CD4-positive, alpha-beta T cell treated with Interleukin-10 for 1 hour (primary cell): ENCODE measurements around the gene ALX3.
"Not testable (repeated sequence)": the region's sequence is repeated elsewhere in the genome, so short reads cannot be mapped to it uniquely, and the experiment has no call there.

Source experiments
- DNase-seq: peaks from one replicate; pipeline ENCODE4 v3.0.0-alpha.2; 2020

ALX3 gene

DNA sequence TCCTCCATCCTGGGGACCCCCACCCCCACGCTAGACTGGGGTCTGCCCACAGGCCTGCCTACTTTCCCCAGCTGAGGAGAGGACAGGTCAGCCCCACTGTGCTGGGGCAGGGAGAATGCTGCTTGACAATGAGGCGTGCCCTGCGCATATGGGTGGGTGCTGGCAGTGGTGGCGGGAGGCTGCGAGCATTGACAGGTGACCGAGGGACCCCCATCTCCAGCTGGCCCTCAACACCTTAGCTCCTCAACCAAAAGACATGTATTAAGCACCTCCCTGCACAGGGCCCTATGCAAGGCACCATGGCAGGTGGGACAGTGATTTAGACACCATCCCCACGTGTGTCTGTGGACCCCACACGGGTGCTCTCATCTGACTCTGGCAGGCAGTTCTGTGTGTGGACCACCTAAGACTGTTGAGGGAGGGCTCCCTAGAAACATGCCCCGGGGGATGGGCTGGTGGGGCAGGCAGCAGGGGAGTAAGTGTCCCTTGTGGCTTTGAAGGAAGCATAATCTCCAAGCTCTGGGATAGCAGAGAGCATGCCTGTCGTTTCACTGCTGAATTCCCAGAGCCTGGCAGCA lies 18.4 kb upstream of the ALX3 start:
- no peak for DNase-seq

DNA sequence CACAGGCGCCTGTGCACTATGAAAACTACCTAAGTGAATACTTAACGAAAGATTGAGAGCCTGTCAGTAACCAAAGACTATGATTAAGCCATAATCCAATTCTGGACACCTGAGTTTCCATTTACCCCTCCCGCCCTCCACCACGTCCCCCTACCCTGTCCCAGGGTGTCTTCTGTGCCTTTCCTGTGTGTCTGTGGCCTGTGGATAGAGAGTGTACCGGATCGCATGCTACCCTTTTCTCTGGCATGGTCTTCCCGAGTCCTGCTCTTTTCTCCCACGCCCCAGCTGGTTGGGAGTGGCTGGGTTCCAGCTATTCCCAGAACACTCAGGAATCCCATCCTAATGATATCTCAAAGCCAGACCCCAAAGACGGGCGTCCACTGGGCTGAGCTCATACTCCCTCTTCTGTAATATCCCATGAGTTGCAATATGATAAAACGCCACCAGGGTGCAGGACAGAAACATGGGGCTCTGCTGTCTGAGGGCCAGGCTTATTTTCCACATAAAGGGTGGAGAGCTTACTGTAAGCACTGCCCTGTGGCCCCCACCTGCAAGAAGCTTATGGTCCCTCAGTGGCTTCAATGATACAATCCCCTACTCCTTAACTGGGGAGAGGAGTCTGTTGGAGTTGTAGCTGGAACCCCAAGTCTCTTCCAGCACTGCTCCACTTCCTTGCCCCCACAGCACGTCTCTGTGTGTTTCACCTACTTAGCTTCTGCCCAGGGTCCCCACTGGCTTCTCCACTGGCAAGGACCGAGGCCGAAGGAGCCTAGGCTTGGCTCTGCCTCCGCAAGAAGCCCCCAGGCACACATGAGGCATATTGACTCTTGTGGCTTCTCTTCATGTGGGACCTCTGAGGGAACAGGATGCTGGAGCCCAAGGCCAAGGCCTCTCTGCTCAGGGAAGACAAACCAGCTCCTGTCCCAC lies 17.6 kb upstream of the ALX3 start:
- peak; percentile 56 for DNase-seq

DNA sequence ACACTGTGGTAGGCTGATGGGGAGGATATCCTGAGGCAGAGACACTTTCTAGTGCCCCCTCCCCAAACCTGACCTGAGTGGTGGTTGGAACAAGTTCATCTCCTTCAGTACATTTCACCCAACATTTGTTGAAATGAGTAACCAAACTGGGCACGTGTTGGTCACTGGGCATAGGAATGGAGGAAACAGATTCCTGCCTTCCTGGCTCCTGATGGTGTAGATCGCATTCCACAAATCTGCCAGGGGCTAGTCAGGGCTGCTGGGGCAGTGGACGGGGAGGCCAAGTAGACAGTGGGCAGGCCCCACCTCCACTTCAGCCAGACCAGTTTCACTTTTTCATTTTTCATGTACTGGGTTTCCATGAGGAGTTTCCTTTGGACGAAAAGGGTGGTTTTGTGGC lies 16.5 kb upstream of the ALX3 start:
- DNase-seq = no peak

DNA sequence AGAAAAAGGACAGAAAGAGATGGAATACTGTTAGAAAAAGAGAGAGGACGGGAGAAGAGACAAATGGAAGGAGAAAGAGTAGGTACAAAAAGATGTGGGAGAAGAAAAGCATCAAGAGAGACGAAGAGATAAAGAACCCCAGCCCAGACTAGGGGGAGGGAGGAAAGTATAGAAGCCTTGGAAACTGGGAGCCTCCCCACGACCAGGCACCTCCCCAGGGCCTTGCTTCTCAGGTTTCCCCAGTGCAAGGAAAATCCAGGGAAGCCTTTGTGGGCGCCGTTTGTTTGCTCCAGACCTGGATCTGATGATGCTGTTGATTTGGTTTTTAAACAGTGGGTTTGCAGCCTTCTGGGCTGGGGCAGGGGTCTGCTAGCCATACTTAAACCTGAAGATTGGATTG lies 15.2 kb upstream of the ALX3 start:
- no peak for DNase-seq

DNA sequence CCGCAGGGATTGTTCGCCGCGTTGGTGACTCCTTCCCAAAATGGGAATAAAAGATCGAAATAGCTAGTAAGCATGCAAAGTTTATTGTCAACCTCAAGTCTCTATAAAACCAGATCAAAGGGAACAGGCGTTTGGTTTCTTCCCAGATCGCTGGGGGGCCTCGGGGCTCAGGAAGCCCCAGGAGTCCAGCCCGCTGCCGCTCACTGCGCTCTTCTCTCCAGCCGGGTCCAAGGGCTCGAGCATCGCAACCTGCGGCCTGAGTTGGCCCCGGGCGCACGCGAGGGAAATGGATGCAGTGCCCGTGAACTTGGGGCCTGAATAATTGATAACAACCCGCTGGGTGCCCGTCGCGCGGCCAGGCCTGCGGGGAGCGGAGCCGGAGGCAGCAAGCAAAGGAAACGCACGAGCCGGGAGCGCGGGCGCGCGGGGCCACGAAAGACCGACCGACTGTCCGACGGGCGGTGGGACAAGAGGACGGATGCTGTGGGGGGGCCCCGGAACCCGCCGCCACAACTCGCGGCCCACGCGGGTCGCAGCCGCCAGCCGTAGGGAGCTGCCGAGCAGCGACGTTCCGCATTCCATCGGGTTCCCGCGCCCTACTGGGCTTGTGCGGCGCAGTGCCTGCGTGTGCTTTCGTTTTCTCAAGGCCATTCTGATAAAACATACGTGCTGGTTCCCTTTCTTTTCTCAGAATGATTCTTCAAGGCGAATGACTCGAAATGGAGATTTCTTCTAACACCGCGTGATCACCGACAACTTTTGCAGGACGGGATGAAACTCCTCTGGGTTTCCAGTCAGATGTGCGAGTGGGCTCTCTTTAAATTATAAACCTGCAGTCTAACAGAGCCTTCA lies 14.0 kb upstream of the ALX3 start:
- peak; percentile 22 for DNase-seq

DNA sequence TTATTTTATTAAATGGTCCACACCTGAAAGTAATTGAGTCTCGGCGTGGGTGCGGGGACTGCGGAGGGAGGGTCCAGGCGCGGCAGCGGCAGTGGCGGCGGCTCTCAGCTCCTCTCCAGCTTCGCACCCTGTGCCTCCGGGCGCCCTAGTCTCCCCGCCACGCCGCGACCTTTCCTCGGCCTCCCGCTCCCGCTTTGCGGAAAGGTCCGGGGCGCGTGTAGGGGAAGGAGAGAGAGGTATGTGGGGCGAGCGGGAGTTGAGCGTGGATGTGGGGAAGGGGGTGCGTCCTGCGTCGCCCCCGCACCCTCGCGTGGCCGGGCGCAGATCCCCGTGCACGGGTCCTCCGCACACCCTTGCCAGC lies 13.4 kb upstream of the ALX3 start:
- no peak for DNase-seq

DNA sequence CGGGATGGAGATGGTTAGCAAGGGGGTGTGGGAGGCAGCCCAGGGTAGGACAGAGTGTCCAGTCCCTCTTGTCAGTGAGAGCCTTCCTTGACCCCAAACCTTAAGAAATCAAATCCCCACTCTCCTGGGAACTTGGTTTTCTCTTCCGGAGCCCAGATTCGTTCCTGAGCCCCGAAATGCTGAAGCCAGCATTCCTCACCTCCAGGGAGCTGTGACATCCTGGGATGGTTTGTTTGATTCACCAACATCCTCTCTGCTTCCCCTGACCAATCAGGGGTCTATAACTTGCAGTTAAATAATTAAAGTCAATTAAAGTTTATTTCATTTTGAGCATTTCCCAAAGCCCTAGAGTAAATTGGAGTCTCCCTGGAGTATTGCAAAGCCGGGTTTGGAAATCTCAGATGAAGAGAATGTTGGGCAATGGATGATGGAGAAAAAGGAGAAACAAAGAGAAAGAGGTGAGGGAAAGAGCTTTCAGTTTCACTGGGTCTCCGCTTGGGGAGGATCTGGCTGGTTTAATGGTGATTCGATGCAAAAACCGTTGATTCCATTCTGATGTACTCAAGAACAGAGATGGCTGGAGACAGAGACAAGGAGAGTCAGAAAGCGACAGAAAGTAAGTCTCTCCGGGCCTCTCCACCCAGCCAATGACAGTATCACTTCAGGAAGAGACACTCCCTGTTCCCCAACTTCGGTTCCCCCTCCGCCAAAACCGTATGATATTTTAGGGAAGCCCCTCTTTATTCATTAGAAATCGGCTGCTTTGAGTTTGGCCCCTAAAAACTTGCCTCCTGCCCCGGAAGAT lies 12.8 kb upstream of the ALX3 start:
- no peak for DNase-seq

DNA sequence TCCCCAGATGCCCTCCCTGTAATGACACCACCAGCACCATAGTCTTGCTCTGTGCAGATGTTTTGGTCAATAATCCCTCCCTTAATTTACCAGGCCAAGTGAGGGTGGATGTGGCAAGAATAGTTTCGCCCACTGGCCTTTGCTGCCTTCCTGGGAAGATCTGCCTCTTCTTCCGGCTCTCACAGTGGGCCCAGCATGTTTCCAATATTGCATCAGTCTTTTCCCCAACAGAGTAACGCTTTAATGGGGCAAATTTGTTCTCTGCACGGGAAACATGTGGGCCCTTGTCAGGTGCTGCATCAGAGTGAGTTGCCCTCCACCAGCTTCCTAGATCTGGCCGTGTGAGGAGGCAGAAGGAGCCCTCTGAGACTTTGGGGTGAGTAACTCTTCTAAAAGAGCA lies 12.0 kb upstream of the ALX3 start:
- no peak for DNase-seq

DNA sequence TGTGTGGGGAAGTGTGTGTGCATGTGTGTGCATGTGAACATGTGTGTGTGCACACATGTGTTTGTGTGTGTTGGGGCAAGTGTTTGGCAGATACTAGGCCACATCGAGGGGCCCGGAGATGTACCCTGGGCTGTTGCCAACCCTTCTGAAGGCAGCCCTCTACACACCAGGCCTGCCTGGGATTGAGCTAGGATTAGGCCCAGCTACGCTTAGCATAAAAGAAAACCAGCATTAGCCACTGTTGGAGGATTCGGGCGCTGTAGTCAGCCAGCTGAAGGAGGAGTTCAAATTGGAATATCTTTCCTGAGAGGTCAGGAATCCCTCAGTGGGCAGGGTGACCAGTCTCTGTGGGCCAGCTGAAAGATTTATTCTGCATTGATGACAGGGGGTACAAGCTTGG lies 10.6 kb upstream of the ALX3 start:
- no peak for DNase-seq

DNA sequence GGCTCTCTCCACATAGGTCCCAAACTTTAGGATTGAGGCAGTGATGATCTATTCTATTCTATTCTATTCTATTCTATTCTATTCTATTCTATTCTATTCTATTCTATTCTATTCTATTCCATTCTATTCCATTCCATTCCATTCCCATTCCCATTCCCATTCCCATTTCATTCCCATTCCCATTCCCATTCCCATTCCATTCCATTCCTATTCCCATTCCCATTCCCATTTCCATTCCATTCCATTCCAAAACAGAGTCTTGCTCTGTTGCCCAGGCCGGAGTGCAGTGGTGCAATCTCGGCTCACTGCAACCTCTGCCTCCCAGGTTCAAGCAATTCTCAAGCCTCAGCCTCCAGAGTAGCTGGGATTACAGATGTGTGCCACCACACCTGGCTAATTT lies 9.5 kb upstream of the ALX3 start:
- DNase-seq = not testable (repeated sequence)

DNA sequence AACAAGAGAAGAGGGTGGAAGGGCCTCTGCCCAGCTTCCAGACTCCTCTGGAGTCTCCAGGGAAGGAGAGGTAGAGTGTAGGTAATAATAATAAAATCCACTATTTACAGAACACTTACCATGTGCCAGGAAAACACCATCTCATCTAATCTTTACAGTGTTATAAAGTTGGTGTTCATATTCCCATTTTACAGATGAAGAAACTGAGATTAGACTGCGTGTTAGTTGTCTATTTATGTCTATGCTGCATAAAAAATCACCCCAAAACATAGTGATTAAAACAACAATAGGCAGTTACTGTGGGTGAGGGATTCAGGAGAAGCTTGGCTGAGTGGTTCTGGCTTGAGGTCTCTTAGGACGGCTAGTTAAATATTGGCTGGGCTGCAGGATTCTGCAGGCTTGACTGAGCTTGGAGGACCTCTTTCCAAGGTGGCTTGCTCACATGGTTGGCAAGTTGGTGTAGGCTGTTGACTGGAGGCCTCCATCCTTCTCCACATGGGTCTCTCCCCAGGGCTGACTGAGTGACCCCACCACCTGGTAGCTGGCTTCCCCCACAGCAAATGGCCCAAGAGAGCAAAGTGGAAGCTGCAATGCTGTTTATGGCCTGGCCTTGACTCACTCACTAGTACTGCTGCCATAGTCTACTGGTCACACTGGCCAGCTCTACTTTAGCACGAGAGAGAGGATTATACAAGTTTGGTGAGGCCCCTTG lies 6.5 kb upstream of the ALX3 start:
- DNase-seq = no peak

DNA sequence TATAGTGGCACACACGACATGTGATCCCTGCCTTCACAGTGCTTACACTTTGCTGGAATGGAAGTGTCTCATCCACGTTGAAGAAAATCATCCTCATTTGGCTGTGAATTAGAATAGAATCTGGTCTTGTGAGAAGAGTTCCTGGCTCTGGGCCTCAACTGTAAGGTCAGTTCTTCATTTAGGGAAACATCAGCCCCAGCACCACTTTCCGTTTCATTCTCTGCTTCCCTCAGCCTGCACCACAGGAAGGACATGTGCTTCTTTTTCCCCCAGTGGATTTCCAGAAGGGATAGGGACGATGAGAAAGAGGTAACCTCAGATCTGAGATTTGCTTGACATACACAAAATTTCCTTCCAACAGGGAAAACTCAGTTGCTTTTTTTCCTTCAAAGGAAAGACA lies 3.7 kb upstream of the ALX3 start:
- DNase-seq = no peak

DNA sequence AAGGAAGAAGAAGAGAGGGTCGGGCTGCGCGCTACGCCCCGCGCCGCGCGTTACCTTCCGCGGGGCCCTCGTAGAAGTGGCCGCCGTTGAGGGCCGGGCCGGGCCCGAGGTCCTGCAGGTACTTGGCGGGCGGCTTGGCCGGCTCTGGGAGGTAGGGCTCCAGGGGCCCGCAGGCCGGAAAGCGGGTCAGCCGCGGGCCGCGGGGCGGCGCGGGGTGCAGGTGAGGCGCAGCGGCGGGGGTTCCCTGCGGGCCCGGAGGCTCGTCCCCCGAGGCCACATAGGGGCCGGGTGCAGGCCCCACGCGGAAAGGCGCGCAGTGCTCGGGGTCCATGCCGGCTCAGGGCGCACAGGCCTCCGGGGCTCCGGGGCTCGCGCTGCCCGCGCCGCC lies 196 bp downstream of the ALX3 start:
- DNase-seq = no peak

DNA sequence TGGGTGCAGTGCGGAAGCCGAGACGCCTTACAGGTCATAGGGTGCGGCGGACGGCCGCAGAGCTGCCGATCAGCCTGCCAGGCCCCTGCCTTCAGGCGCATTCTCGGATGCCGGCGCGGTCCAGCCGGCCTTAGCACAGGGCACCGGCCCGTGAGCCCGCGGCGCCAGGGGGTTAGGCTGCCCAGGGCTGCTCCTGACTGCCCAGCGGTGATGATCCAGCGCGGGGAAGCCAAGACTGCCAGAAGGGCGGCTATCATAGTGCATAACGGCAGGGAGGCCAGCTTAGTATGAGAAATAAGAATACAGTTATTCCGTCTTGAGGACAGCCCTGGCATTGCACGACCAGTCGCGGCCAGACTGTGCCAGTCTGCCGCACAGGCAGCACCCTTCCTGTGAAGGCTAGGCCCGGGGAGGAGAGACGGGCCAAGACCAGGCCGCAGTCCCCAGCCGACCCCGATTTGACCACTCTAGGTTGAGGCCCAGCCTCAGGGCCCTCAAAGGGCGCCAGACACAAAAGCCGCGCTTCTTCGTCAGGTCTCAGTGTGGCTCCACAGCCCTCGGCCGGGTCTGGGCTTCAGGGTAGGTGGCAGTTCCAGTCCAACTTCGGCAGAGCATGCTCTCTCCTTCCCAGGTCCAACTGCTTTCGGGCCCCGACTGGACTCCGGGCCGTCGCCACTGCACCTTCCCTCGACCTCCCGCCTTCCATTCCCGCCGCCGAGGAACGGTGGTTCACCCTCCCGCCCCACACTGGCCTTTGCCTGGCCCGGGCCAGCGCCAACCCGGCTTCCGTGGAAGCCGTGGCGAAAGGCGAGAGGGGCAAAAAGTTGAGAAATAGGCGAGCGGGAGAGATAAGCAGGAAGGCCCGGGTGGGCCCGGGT lies 829 bp downstream of the ALX3 start:
- no peak for DNase-seq

DNA sequence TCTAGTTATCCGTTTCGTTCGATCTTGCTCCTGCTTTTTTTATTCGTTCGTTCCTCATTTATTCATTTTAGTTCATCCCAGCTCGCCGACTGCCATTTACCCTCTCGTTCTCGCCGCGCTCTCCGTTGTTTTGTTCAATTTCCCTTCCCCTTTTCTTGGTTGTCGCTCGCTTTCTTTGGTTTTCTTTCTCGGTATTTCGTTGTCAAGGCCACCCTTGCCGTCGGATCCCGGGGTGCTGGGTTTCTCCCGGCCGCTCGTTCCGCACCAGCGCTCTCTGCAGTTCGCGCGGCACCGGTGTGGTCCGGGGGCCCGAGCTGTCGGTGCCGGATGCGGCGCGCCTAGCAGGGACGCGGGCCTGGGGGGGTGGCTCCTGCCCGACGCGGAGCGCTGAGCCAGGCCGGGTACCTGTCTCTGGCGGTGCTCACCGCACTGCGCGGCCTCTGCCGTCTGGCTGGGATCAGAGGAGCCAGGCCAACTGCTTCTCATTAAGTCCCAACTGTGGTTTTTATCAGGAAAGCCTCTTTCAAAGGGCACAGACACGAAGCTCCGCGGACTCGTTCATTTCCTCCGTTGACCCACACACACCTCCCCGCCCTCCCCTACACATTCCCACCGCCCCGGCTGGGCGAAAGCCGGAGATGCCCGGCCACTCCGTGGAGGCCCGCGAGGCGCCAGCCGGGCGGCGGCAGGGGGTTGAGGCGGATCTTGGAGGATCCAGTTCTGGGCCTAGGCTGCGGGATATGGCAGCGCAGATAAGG lies 1.6 kb downstream of the ALX3 start:
- no peak for DNase-seq

DNA sequence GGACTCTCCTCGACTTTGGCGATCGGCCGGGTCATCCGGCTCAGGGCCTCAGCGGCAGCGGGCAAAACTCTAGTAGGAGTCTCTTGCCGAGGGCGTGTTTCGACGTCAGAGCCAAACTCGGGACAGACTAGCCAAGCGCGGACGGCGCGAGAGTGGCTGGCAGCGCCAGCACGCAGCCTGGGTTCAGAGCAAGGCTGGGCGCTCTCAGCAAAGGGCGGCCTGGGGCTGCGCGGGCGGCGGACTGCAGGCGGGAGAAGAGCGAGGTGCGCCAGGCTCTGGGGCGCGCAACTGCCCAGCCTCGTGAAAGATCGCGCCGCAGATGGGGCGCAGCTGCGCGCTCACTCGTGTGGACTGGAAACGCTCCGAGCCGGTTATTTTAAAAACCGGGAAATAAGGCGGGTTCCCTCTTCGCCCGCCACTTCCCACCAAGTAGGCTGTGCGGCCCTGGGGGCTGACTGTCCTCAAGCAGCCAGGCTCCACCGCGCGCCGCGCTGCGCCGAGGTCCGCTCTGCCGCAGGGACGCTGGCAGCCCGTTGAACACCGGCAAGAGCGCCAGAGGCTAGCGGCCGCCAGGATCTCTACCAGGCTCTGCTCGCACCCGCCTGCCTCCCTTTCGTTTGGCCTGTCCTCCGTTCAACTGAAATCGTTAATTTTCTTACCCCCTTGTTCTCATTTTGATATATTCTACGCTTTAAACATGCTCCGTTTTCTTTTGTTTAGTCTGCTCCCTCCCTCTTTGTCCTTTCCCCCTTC lies 2.4 kb downstream of the ALX3 start:
- no peak for DNase-seq

DNA sequence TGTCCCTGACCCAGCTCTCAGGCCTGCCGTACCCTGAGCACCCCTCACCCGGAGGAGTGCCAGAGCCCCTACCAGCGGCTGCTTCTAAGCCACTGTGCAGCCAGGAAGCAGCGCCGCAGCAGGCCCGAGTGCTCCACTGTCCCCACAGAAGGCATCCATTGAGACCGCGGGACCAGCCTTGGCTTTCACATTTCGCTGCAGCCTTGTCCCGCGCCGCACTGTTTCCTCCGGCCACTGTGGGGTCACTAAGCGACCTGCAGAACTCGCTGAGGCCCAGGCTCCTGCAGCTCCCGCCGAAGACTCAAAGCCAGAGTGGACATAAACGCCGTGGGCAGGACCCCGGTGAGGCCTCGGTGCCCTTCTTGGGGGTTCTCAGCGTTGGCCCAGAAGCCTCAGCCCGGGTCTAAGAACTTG lies 3.0 kb downstream of the ALX3 start:
- DNase-seq = no peak

DNA sequence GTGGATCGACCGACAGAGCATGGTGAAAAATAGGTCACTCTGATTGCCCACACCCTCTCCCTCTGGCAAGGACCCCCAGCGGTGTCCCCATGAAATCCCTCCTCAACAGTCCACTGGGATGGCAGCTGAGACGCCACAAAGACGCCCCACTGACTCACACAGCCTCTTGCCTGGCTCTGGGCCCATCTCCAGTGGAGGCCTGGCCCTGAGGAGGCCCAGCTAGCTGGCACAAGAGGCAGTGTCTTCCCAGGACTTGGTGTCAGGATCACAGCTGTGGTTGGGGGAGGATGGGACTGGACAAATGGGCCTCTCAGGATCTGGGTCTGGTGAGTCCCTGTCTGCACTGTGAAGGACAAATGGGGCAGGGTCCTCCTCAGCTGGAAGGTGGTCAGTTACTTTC lies 4.6 kb downstream of the ALX3 start:
- DNase-seq = no peak

DNA sequence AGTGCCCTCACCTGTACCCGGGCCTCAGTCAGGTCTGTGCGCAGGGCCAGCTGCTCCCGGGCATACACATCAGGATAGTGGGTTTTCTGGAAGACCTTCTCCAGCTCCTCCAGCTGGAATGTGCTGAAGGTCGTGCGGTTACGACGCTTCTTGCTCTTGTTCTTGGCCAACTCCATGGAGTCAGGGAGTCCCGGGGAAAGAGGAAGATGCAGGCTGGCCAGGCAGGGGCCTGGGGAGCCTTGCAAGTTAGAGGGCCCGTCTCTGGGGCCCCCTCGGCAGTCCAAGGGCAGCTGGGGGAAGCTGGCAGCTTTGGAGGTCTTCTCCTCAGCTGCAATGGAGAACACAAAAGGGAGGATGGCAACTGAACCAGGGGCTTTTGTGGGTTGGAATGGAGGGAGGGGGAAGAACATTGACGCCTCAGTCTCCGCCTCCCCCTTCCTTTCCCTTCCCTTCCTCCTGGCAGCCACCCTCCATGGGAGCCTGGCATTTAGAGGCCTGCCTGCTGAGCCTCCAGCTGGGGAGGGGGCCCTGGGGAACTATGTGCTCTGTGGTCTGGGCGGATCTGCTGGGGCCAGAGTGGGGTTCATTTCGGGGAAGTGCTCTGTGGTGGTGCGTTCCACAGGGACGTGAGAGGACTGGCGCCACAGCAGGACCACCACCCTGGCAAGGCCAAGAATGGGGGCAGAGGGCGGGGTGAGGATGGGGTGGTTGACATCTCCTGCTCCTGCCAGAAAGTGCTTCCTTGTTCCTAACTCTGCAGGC lies 5.7 kb downstream of the ALX3 start:
- DNase-seq = no peak
